Measurements from ENCODE around the gene SETD7.

GRCh38 chr4:139470997-139471665 lies 84.9 kb downstream of the SETD7 start:
- TF ChIP-seq SNAI2 (CRISPR knock-in tag; IDR thresholded peaks at IDR 0.05) (no peak), ZFP3 (CRISPR knock-in tag; IDR thresholded peaks at IDR 0.05) (no peak), CSDC2 (CRISPR knock-in tag; IDR thresholded peaks at IDR 0.05) (no peak), PATZ1 (CRISPR knock-in tag; IDR thresholded peaks at IDR 0.05; ENCODE audit: borderline replicate concordance) (no peak), OSR1 (CRISPR knock-in tag; IDR thresholded peaks at IDR 0.05) (no peak), GLIS3 (CRISPR knock-in tag; IDR thresholded peaks at IDR 0.05) (no peak), RARB (CRISPR knock-in tag; IDR thresholded peaks at IDR 0.05) (no peak)
